H1 (cell line): ENCODE measurements around the gene NPY4R2. TPM values are rescaled to one million over a fixed set of nuclear protein-coding genes. Genes with fewer than 3 reads are reported as not detected.
"Not testable (repeated sequence)": the region's sequence is repeated elsewhere in the genome, so short reads cannot be mapped to it uniquely, and the experiment has no call there.

Source experiments
- CTCF ChIA-PET: fragments of 300-600 bp; sonication (Branson Sonifier 250); formaldehyde crosslinking; loops from one replicate; lab custom pipeline; 2021; ENCODE audit not compliant: partially characterized antibody; lab: Charles Lee
- POLR2A ChIA-PET: fragments of 300-600 bp; sonication (Branson Sonifier 250); formaldehyde crosslinking; loops from one replicate; lab custom pipeline; 2021; ENCODE audit warnings: inconsistent platforms; ENCODE audit not compliant: partially characterized antibody; lab: Charles Lee
- DNase-seq, 2 experiments: peaks; one replicate each; pipeline versions ENCODE4 v3.0.0 to v3.0.0-alpha.2; 2010 to 2022; ENCODE audit warnings: low spot score in 2 of 2, low read depth in 1 of 2, mixed read lengths in 1 of 2
- FAIRE-seq: peaks from 2 replicates; lab custom pipeline; 2011; peaks lifted over from hg19 to GRCh38; lab: Jason Lieb, UNC
- H2AFZ ChIP-seq: 2 replicates; pipeline ENCODE4 v1.8.1; 2012; ENCODE audit warnings: low read length, inconsistent platforms
- H2AK5ac ChIP-seq: 2 replicates; pipeline ENCODE4 v1.6.1; 2013; ENCODE audit warnings: low read depth, low read length
- H2BK120ac ChIP-seq: replicated peaks from 2 replicates; pipeline ENCODE3; 2013; ENCODE audit warnings: low read depth, low read length, inconsistent platforms
- H2BK12ac ChIP-seq: 2 replicates; pipeline ENCODE4 v1.6.1; 2013; ENCODE audit warnings: low read depth, low read length
- H2BK15ac ChIP-seq: 2 replicates; pipeline ENCODE4 v1.6.1; 2013; ENCODE audit warnings: low read length
- H2BK20ac ChIP-seq: 2 replicates; pipeline ENCODE4 v1.6.1; 2013; ENCODE audit warnings: low read length
- H2BK5ac ChIP-seq: 2 replicates; pipeline ENCODE4 v1.6.1; 2013; ENCODE audit warnings: low read depth, low read length
- H3K14ac ChIP-seq: 2 replicates; pipeline ENCODE4 v1.6.1; 2013; ENCODE audit warnings: inconsistent platforms; ENCODE audit not compliant: insufficient read length
- H3K18ac ChIP-seq: 2 replicates; pipeline ENCODE4 v1.6.1; 2013; ENCODE audit warnings: low read length; ENCODE audit errors: extremely low read depth
- H3K23ac ChIP-seq: 2 replicates; pipeline ENCODE4 v1.6.1; 2013; ENCODE audit warnings: inconsistent platforms; ENCODE audit not compliant: insufficient read length
- H3K23me2 ChIP-seq: 2 replicates; pipeline ENCODE4 v1.6.1; 2013; ENCODE audit warnings: low read depth, low read length
- H3K27ac ChIP-seq: 2 replicates; pipeline ENCODE4 v1.6.1; 2011; ENCODE audit warnings: low read depth, low read length, inconsistent platforms
- H3K27me3 ChIP-seq, 4 experiments: replicated peaks in 1 of 4; 1 replicate in 1 of 4; 2 replicates in 3 of 4; pipeline versions ENCODE4 v1.6.1 to v1.8.1; 2011 to 2013; ENCODE audit warnings: low read length in 3 of 4, mild to moderate bottlenecking in 3 of 4, inconsistent platforms in 2 of 4, mixed read lengths in 2 of 4, moderate library complexity in 1 of 4; ENCODE audit not compliant: control insufficient read depth in 3 of 4, insufficient read depth in 3 of 4; ENCODE audit errors: extremely low read depth in 1 of 4
- H3K36me3 ChIP-seq, 4 experiments: 2 replicates each; pipeline versions ENCODE4 v1.6.1 to v1.8.1; 2011 to 2013; ENCODE audit warnings: mild to moderate bottlenecking in 4 of 4, low read length in 3 of 4, moderate library complexity in 2 of 4, control low read depth in 1 of 4, inconsistent platforms in 1 of 4; ENCODE audit not compliant: insufficient read depth in 4 of 4, control insufficient read depth in 2 of 4
- H3K4ac ChIP-seq: replicated peaks from 2 replicates; pipeline ENCODE3; 2013; ENCODE audit warnings: low read length, low read depth, mixed read lengths, inconsistent platforms; ENCODE audit not compliant: insufficient read length
- H3K4me1 ChIP-seq, 4 experiments: replicated peaks in 1 of 4; 1 replicate in 1 of 4; 2 replicates in 3 of 4; pipeline versions ENCODE4 v1.6.1 to v1.8.1; 2011 to 2013; ENCODE audit warnings: low read length in 3 of 4, inconsistent platforms in 2 of 4, mixed read lengths in 1 of 4; ENCODE audit not compliant: insufficient read depth in 4 of 4, control insufficient read depth in 3 of 4
- H3K4me2 ChIP-seq, 2 experiments: 2 replicates each; pipeline versions ENCODE4 v1.6.1 to v1.8.1; 2011 to 2013; ENCODE audit warnings: low read depth in 2 of 2, low read length in 2 of 2, control low read depth in 1 of 2, inconsistent platforms in 1 of 2, mild to moderate bottlenecking in 1 of 2; ENCODE audit not compliant: insufficient read depth in 1 of 2
- H3K4me3 ChIP-seq, 4 experiments: fragments of 200-600, 300-600 bp in 1 of 4; sonication (generic), shearing (Covaris generic), sonication (Bioruptor Twin) in 1 of 4; 2 replicates each; pipeline versions ENCODE4 v1.5.1 to v1.8.1; 2011 to 2016; ENCODE audit warnings: low read length in 4 of 4, low read depth in 3 of 4, control low read depth in 2 of 4, inconsistent platforms in 2 of 4, mild to moderate bottlenecking in 2 of 4, mixed read lengths in 1 of 4, moderate library complexity in 1 of 4; ENCODE audit not compliant: insufficient read depth in 2 of 4; ENCODE audit errors: extremely low read depth in 1 of 4
- H3K56ac ChIP-seq: replicated peaks from 2 replicates; pipeline ENCODE3; 2013; ENCODE audit warnings: low read depth, mild to moderate bottlenecking, mixed read lengths, low read length, inconsistent platforms; ENCODE audit not compliant: insufficient read length
- H3K79me1 ChIP-seq: 2 replicates; pipeline ENCODE4 v1.6.1; 2013; ENCODE audit warnings: low read depth, low read length, control low read depth
- H3K79me2 ChIP-seq, 2 experiments: 2 replicates each; pipeline versions ENCODE4 v1.6.1 to v1.8.1; 2012 to 2013; ENCODE audit warnings: low read length in 2 of 2, mild to moderate bottlenecking in 2 of 2, inconsistent platforms in 1 of 2; ENCODE audit not compliant: insufficient read depth in 2 of 2, control insufficient read depth in 1 of 2
- H3K9ac ChIP-seq, 4 experiments: replicated peaks in 1 of 4; 1 replicate in 1 of 4; 2 replicates in 3 of 4; pipeline versions ENCODE4 v1.6.1 to v1.8.1; 2011 to 2013; ENCODE audit warnings: low read depth in 3 of 4, low read length in 3 of 4, control low read depth in 2 of 4, mild to moderate bottlenecking in 2 of 4, moderate library complexity in 2 of 4, inconsistent platforms in 1 of 4; ENCODE audit errors: extremely low read depth in 1 of 4
- H3K9me3 ChIP-seq, 2 experiments: 2 replicates each; pipeline versions ENCODE4 v1.6.1 to v1.8.1; 2012 to 2013; ENCODE audit warnings: mild to moderate bottlenecking in 2 of 2, moderate library complexity in 2 of 2, control low read depth in 1 of 2, inconsistent platforms in 1 of 2, low read depth in 1 of 2, low read length in 1 of 2, mixed read lengths in 1 of 2; ENCODE audit not compliant: insufficient read depth in 2 of 2
- H4K20me1 ChIP-seq, 2 experiments: replicated peaks in 1 of 2; 2 replicates each; pipeline versions ENCODE3 to v1.8.1; 2011 to 2013; ENCODE audit warnings: inconsistent platforms in 2 of 2, low read length in 2 of 2, mild to moderate bottlenecking in 1 of 2; ENCODE audit not compliant: insufficient read depth in 2 of 2, control insufficient read depth in 1 of 2
- H4K5ac ChIP-seq: 2 replicates; pipeline ENCODE4 v1.6.1; 2013; ENCODE audit warnings: low read length, low read depth, mixed read lengths, inconsistent platforms; ENCODE audit not compliant: insufficient read length
- H4K8ac ChIP-seq: 2 replicates; pipeline ENCODE4 v1.8.0; 2013; ENCODE audit warnings: mild to moderate bottlenecking, moderate library complexity, low read length, inconsistent platforms; ENCODE audit not compliant: insufficient read depth; ENCODE audit errors: extremely low read depth
- H4K91ac ChIP-seq: replicated peaks from 2 replicates; pipeline ENCODE3; 2013; ENCODE audit warnings: low read length, mixed read lengths, inconsistent platforms; ENCODE audit not compliant: insufficient read length
- WGBS, 2 experiments: shearing (Covaris generic) in 1 of 2; methylation state at CpG; one replicate each; pipeline versions ENCODE4 v1.1.6 to v1.1.7; 2013 to 2015; ENCODE audit warnings: low lambda C conversion rate in 2 of 2, mixed read lengths in 2 of 2, inconsistent platforms in 1 of 2, low coverage in 1 of 2, missing lambda C conversion rate in 1 of 2; ENCODE audit not compliant: insufficient replicate concordance in 2 of 2, insufficient coverage in 1 of 2, insufficient read length in 1 of 2; ENCODE audit errors: extremely low coverage in 1 of 2, missing lambda C conversion rate in 1 of 2; 5-methylcytosine and 5-hydroxymethylcytosine counted together
- polyA plus RNA-seq, 7 experiments: library from polyadenylated mRNA; depleted of rRNA in 3 of 7; stranded (reverse) in 5 of 7; unstranded in 2 of 7; fragments of >200 nt in 5 of 7; fragments of 200-250 nt in 2 of 7; gene quantifications; 1 replicate in 5 of 7; 2 replicates in 1 of 7; 4 replicates in 1 of 7; pipeline versions ENCODE4 v1.2.1 to v1.2.3, GENCODE V29; 2011 to 2013; ENCODE audit warnings: missing spikeins in 2 of 7, mixed read lengths in 2 of 7
- total RNA-seq: library from RNA; stranded (reverse); fragmentation: NEBNext Ultra II Directional; extraction: Animal tissue kit (Norgen Biotek cat#: 25700); gene quantifications from 2 replicates; pipeline ENCODE4 v1.2.1, GENCODE V29; 2021

Gene NPY4R2
- total and polyA plus RNA-seq, 2 of the 8 experiments (the other 6 are each of a cell fraction or from before 2014, with no cell fraction given): 0.05 TPM; not detected in 1

GRCh38 chr10:47924628-47925027 is 6.2 kb downstream of the NPY4R2 start:
- H3K36me3 ChIP-seq, H3K79me2 ChIP-seq, H3K23me2 ChIP-seq, H2BK5ac ChIP-seq, H3K27me3 ChIP-seq, H4K20me1 ChIP-seq, H3K4ac ChIP-seq, H3K14ac ChIP-seq, H3K9me3 ChIP-seq, H3K4me3 ChIP-seq, H2AFZ ChIP-seq, H3K9ac ChIP-seq, H3K4me2 ChIP-seq, H2BK20ac ChIP-seq, FAIRE-seq, H4K8ac ChIP-seq, H3K79me1 ChIP-seq, H3K56ac ChIP-seq, H3K23ac ChIP-seq, H3K4me1 ChIP-seq, H4K5ac ChIP-seq, CTCF ChIA-PET, H2BK12ac ChIP-seq, H2AK5ac ChIP-seq, POLR2A ChIA-PET, DNase-seq, H3K27ac ChIP-seq, H3K18ac ChIP-seq, H2BK120ac ChIP-seq, H2BK15ac ChIP-seq, H4K91ac ChIP-seq: not testable (repeated sequence)
- 84% methylated on average over 3 of the region's 5 CpGs; no CpG with 5 or more reads in 1 of the 2 experiments for WGBS, 2 experiments

GRCh38 chr10:47927147-47927916 is 8.9 kb downstream of the NPY4R2 start:
- not testable (repeated sequence) for H4K5ac ChIP-seq, H2AK5ac ChIP-seq
- whole genome bisulfite sequencing, 2 experiments: no CpG with 5 or more reads among the region's 9 CpGs

More at GRCh38 chr10:47927147-47927916, 8.9 kb downstream of the NPY4R2 start:
- H3K36me3 ChIP-seq, H3K9ac ChIP-seq, H3K27me3 ChIP-seq, H2BK5ac ChIP-seq, CTCF ChIA-PET, H3K23me2 ChIP-seq, H2BK12ac ChIP-seq, H2BK120ac ChIP-seq, H2AFZ ChIP-seq, H3K18ac ChIP-seq, H3K79me2 ChIP-seq, DNase-seq, H4K8ac ChIP-seq, H2BK20ac ChIP-seq, FAIRE-seq, H2BK15ac ChIP-seq, H3K56ac ChIP-seq, POLR2A ChIA-PET, H3K14ac ChIP-seq, H3K4me2 ChIP-seq, H4K91ac ChIP-seq, H3K79me1 ChIP-seq, H3K27ac ChIP-seq, H3K4me3 ChIP-seq, H3K9me3 ChIP-seq, H3K4ac ChIP-seq, H4K20me1 ChIP-seq, H3K4me1 ChIP-seq, H3K23ac ChIP-seq: not testable (repeated sequence)
